HEK293T (cell line): ENCODE data around the gene GLYATL3.

Source experiments
- ARNT ChIP-seq: fragments of 450-650 bp; IDR thresholded peaks from 2 replicates; pipeline ENCODE4 v1.6.1; 2017; ENCODE audit warnings: mild to moderate bottlenecking
- BHLHE40 ChIP-seq: fragments of 450-650 bp; IDR thresholded peaks from 2 replicates; pipeline ENCODE4 v1.6.1; 2016; ENCODE audit warnings: mild to moderate bottlenecking, moderate library complexity, borderline replicate concordance
- CTBP1 ChIP-seq: fragments of 450-650 bp; IDR thresholded peaks from 2 replicates; pipeline ENCODE4 v1.6.1; 2016; ENCODE audit warnings: borderline replicate concordance
- ELF4 ChIP-seq: fragments of 450-650 bp; IDR thresholded peaks from 2 replicates; pipeline ENCODE4 v1.6.1; 2017; ENCODE audit warnings: antibody characterized with exemption
- FOXA1 ChIP-seq: fragments of 450-650 bp; IDR thresholded peaks from 2 replicates; pipeline ENCODE4 v1.6.1; 2016; ENCODE audit warnings: mild to moderate bottlenecking
- FOXK2 ChIP-seq: fragments of 450-650 bp; IDR thresholded peaks from 2 replicates; pipeline ENCODE4 v1.6.1; 2016; ENCODE audit warnings: mild to moderate bottlenecking
- HDGF ChIP-seq: fragments of 450-650 bp; IDR thresholded peaks from 2 replicates; pipeline ENCODE4 v1.6.1; 2017; ENCODE audit warnings: antibody characterized with exemption, borderline replicate concordance
- NFRKB ChIP-seq: fragments of 450-650 bp; IDR thresholded peaks from 2 replicates; pipeline ENCODE4 v1.6.1; 2016; ENCODE audit warnings: mild to moderate bottlenecking, moderate library complexity
- TARDBP ChIP-seq: fragments of 450-650 bp; IDR thresholded peaks from 2 replicates; pipeline ENCODE4 v1.6.1; 2016
- ZNF384 ChIP-seq: fragments of 450-650 bp; IDR thresholded peaks from 2 replicates; pipeline ENCODE4 v1.6.1; 2016

DNA sequence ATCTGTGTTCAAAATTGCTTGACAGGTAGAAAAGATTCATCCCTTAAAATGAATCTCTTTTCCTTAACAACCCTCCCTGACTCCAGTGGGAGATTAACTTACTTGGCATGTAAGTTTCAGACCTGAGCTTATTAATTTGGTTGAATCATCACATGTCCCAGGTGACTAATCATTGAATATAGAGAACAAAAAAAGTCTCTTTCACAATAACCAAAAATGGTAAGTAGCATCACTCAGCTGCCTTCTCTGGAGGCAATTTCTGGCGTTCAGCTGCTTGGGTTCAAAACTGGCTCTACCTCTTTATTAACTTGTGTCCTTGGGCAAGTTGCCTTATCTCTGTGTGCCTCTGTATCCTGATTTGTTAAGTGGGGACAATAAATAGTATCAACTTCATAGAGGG, 53.7 kb downstream of the GLYATL3 start:
- no peak for TF ChIP-seq ARNT
- no peak for TF ChIP-seq NFRKB
- TF ChIP-seq FOXA1: no peak
- TF ChIP-seq BHLHE40: no peak
- TF ChIP-seq FOXK2: no peak
- no peak for TF ChIP-seq HDGF
- no peak for TF ChIP-seq TARDBP
- no peak for TF ChIP-seq ZNF384
- TF ChIP-seq CTBP1: no peak
- no peak for TF ChIP-seq ELF4
